Measurements from ENCODE around the gene MCM3.

Gene MCM3

GRCh38 chr6:52312461-52312860, 27.9 kb upstream of the MCM3 start:
- TF ChIP-seq, protein P1, sequence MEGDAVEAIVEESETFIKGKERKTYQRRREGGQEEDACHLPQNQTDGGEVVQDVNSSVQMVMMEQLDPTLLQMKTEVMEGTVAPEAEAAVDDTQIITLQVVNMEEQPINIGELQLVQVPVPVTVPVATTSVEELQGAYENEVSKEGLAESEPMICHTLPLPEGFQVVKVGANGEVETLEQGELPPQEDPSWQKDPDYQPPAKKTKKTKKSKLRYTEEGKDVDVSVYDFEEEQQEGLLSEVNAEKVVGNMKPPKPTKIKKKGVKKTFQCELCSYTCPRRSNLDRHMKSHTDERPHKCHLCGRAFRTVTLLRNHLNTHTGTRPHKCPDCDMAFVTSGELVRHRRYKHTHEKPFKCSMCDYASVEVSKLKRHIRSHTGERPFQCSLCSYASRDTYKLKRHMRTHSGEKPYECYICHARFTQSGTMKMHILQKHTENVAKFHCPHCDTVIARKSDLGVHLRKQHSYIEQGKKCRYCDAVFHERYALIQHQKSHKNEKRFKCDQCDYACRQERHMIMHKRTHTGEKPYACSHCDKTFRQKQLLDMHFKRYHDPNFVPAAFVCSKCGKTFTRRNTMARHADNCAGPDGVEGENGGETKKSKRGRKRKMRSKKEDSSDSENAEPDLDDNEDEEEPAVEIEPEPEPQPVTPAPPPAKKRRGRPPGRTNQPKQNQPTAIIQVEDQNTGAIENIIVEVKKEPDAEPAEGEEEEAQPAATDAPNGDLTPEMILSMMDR (IDR thresholded peaks at IDR 0.05; ENCODE audit: insufficient read depth, missing control alignments), result no peak
- DNase-seq (ENCODE audit: insufficient read length, low spot score) (no peak), FAIRE-seq (no peak)

- TF ChIP-seq, protein P1 (IDR thresholded peaks at IDR 0.05; ENCODE audit: insufficient read depth, missing control alignments), result no peak
- DNase-seq (ENCODE audit: insufficient read length, low spot score) (no peak), FAIRE-seq (no peak)
Observed at GRCh38 chr6:52310932-52311331, 26.4 kb upstream of the MCM3 start.

- TF ChIP-seq, protein P1 (IDR thresholded peaks at IDR 0.05; ENCODE audit: insufficient read depth, missing control alignments), result no peak
- no peak for FAIRE-seq
- no peak for DNase-seq (ENCODE audit: insufficient read length, low spot score)
Observed at GRCh38 chr6:52307900-52308372, 23.4 kb upstream of the MCM3 start.

DNA sequence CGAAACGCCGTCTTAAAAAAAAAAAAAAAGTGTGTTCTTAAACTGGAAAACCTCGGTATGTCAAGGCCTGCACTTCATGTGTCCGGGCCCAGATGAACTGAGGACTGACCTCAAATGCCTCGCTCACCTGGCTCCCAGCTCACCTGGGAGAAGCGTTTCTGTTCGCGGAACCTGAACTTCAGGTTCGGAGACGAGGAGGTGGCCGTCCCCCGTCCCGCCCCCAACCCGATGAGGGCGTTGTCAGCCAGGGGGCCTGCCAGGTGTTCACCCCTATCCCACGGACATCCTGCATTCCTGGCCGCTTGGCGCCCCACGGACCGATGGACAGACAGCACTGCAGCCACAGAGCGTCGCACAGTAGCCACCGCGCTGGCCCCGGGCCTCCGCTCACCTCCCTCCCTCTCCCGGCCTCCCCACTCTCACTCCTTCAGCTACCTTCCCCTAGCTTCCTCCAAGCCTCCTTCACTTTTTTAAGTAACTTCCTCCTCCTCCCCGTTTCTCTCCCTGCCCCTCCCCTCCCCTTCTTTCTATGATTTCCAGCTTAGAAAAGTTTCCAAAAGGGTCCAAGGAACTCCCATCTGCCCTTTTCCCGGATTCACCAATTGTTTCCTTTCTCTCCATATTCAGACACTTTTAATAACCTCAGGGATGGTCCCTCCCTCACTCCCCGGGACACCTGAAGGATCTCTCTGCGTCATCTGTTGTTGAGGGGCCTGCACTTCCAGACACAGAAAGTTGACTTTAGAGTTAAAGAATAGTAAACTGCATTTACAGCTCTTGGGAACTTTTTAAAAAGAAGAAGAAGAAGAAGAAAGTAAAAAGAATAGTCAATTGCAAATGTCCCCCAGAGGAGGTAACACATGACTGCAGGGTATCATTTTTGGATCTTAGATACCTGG, 22.7 kb upstream of the MCM3 start:
- FAIRE-seq, result no peak
- TF ChIP-seq, protein P1 (IDR thresholded peaks at IDR 0.05; ENCODE audit: insufficient read depth, missing control alignments), result no peak

DNA sequence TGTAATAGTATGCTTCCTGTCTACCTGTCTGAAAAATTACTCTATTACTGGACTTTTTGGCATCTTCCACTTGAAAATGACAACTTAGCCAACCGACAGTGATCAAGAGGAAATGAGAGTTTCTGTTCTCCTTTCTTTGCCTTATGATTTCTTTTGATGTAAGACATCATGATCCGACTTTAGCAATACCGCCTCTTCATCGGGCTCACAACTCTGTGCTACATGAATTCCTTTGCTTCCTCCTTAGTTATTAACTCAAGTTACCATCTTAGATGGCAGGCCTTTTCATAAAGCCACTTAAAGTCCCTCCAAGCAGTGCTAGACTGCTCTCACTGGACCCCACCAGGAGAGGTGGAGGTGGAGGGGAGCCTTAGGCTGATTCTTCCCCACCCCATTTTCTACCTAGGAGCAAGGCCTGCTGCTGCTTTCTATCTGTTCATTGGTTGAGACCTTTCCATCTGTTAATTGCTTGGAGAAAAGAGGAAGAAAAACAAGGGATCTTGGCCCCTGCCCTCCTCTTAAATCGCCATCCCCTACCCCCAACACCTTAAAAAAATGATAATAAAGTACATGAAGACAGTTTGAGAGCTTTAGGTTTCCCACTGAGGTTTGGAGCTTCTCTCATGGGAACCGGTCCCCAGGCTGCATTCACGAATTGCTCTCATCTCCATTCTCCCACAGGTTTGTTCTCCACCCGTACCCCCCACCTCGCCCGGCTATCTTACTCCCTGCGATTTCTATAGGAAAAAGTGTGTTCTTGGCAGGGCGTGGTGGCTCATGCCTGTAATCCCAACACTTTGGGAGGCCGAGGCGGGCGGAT, 21.6 kb upstream of the MCM3 start:
- TF ChIP-seq, protein P1 (IDR thresholded peaks at IDR 0.05; ENCODE audit: insufficient read depth, missing control alignments), result no peak
- DNase-seq (ENCODE audit: insufficient read length, low spot score) (no peak), FAIRE-seq (no peak)

More for the DNA sequence above, 22.7 kb upstream of the MCM3 start:
- DNase-seq (ENCODE audit: insufficient read length, low spot score), result no peak

DNA sequence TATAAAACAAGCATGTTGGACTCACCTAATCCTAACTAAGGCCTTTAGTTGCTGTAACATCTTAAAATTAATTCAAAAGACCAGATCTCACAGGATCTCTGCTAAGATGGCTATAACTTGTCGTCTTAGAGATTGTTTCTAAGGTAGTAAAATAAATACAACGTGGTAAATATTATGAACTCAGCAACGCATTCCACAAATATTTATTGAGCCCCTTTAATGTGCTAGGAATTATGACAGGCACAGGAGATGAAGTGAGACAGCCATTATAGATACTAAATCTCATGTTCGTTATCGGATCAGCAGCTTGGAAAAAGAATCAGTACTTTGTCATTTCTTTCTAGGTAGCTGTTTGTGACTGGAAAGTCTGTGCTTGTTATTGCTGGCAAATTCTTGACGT, 20.9 kb upstream of the MCM3 start:
- FAIRE-seq (no peak), DNase-seq (ENCODE audit: insufficient read length, low spot score) (no peak)
- TF ChIP-seq, protein P1 (IDR thresholded peaks at IDR 0.05; ENCODE audit: insufficient read depth, missing control alignments), result no peak
